CD14-positive monocyte (primary cell): Measurements from ENCODE around the gene CACNA1C. TPM values are rescaled to one million over a fixed set of nuclear protein-coding genes. Genes with fewer than 3 reads are reported as not detected.

ENCODE experiments used
- DNase-seq, 3 donors: peaks; one replicate each; pipeline ENCODE4 v3.0.0-alpha.2; 2011 to 2022
- H2AFZ ChIP-seq: 2 replicates; pipeline ENCODE4 v1.6.0; 2012; ENCODE audit warnings: mild to moderate bottlenecking, low read depth, low read length, inconsistent platforms; ENCODE audit not compliant: insufficient read depth, poor library complexity, severe bottlenecking
- H3K27ac ChIP-seq, 2 donors: 1 replicate in 1 of 2; 2 replicates in 1 of 2; pipeline ENCODE4 v1.5.1; 2012 to 2013; ENCODE audit warnings: low read length in 2 of 2, control low read depth in 1 of 2, inconsistent platforms in 1 of 2, low read depth in 1 of 2, mild to moderate bottlenecking in 1 of 2
- H3K27me3 ChIP-seq, 2 donors: one replicate each; pipeline versions ENCODE4 v1.6.0 to v1.6.1; 2011 to 2013; ENCODE audit warnings: low read length in 2 of 2; ENCODE audit not compliant: control insufficient read depth in 2 of 2, insufficient read depth in 2 of 2
- H3K36me3 ChIP-seq, 2 donors: replicated peaks in 1 of 2; 1 replicate in 1 of 2; 2 replicates in 1 of 2; pipeline versions ENCODE4 v1.5.1 to v1.6.1; 2012 to 2013; ENCODE audit warnings: low read length in 2 of 2, control low read depth in 1 of 2, inconsistent platforms in 1 of 2, mild to moderate bottlenecking in 1 of 2; ENCODE audit not compliant: insufficient read depth in 2 of 2, control insufficient read depth in 1 of 2
- H3K4me1 ChIP-seq, 2 donors: 1 replicate in 1 of 2; 2 replicates in 1 of 2; pipeline versions ENCODE4 v1.5.1 to v1.6.1; 2012 to 2013; ENCODE audit warnings: low read length in 2 of 2, control low read depth in 1 of 2, inconsistent platforms in 1 of 2, mild to moderate bottlenecking in 1 of 2, moderate library complexity in 1 of 2; ENCODE audit not compliant: insufficient read depth in 2 of 2, control insufficient read depth in 1 of 2
- H3K4me2 ChIP-seq: replicated peaks from 2 replicates; pipeline ENCODE3; 2012; ENCODE audit warnings: low read length, moderate library complexity, mild to moderate bottlenecking; ENCODE audit not compliant: poor library complexity, severe bottlenecking; ENCODE audit errors: extremely low read depth
- H3K4me3 ChIP-seq, 3 experiments: fragments of 200-600 bp in 1 of 3; sonication (generic) in 1 of 3; replicated peaks in 1 of 3; 1 replicate in 2 of 3; 2 replicates in 1 of 3; pipeline ENCODE4 v1.5.1; 2011 to 2013; ENCODE audit warnings: low read length in 3 of 3, mild to moderate bottlenecking in 3 of 3, control low read depth in 2 of 3, low read depth in 2 of 3, inconsistent platforms in 1 of 3, moderate library complexity in 1 of 3
- H3K79me2 ChIP-seq: 2 replicates; pipeline ENCODE4 v1.6.0; 2012; ENCODE audit warnings: mild to moderate bottlenecking, control low read depth, inconsistent platforms, low read length, moderate library complexity; ENCODE audit not compliant: insufficient read depth
- H3K9ac ChIP-seq: 2 replicates; pipeline ENCODE4 v1.6.0; 2017; ENCODE audit warnings: low read length, mild to moderate bottlenecking; ENCODE audit not compliant: insufficient read depth, poor library complexity, severe bottlenecking
- H3K9me3 ChIP-seq, 2 donors: replicated peaks in 1 of 2; 1 replicate in 1 of 2; 2 replicates in 1 of 2; pipeline versions ENCODE4 v1.5.1 to v1.6.1; 2012 to 2013; ENCODE audit warnings: low read length in 2 of 2, control low read depth in 1 of 2; ENCODE audit not compliant: control insufficient read depth in 1 of 2, insufficient read depth in 1 of 2
- H4K20me1 ChIP-seq: 2 replicates; pipeline ENCODE4 v1.6.0; 2012; ENCODE audit warnings: mild to moderate bottlenecking, low read length, control low read depth, moderate library complexity; ENCODE audit not compliant: insufficient read depth
- H3K27ac Mint-ChIP-seq, 7 donors: one replicate each; pipeline ENCODE4 v1.8.0; 2020; ENCODE audit warnings: mild to moderate bottlenecking in 7 of 7, mixed read lengths in 7 of 7, moderate library complexity in 6 of 7, inconsistent platforms in 2 of 7
- H3K27me3 Mint-ChIP-seq, 3 donors: one replicate each; pipeline ENCODE4 v1.8.0; 2021 to 2022; ENCODE audit warnings: low read depth in 3 of 3, mild to moderate bottlenecking in 3 of 3, mixed read lengths in 3 of 3, moderate library complexity in 3 of 3, inconsistent platforms in 1 of 3
- H3K36me3 Mint-ChIP-seq, 2 donors: one replicate each; pipeline ENCODE4 v1.8.0; 2020; ENCODE audit warnings: mixed read lengths in 2 of 2, inconsistent platforms in 1 of 2, mild to moderate bottlenecking in 1 of 2
- H3K4me1 Mint-ChIP-seq: one replicate; pipeline ENCODE4 v1.8.0; 2020; ENCODE audit warnings: mild to moderate bottlenecking, mixed read lengths
- H3K4me3 Mint-ChIP-seq, 2 donors: one replicate each; pipeline ENCODE4 v1.8.0; 2020; ENCODE audit warnings: mild to moderate bottlenecking in 2 of 2, mixed read lengths in 2 of 2, moderate library complexity in 1 of 2
- H3K9me3 Mint-ChIP-seq, 7 donors: one replicate each; pipeline ENCODE4 v1.8.0; 2020 to 2022; ENCODE audit warnings: mixed read lengths in 7 of 7, mild to moderate bottlenecking in 6 of 7, moderate library complexity in 6 of 7, inconsistent platforms in 2 of 7
- CTCF ChIP-seq: fragments of 200-600 bp; IDR thresholded peaks from one replicate; pipeline ENCODE4 v1.8.0; 2022; ENCODE audit warnings: antibody characterized with exemption, mild to moderate bottlenecking
- WGBS: methylation state at CpG from one replicate; pipeline ENCODE4 v1.1.5; 2013; ENCODE audit warnings: missing lambda C conversion rate; ENCODE audit not compliant: insufficient coverage; 5-methylcytosine and 5-hydroxymethylcytosine counted together
- intact Hi-C, 2 donors: fragments of 100-400 bp; cut with micrococcal nuclease; formaldehyde crosslinking; loops; one replicate each; pipeline versions ENCODE4 v1.15.0 to v1.15.1; 2023
- polyA plus RNA-seq, 3 donors: library from polyadenylated mRNA; depleted of rRNA in 1 of 3; unstranded in 2 of 3; stranded (reverse) in 1 of 3; fragments of 300-500 nt in 2 of 3; fragments of >200 nt in 1 of 3; fragmentation: Illumina TruSeq in 2 of 3; gene quantifications; 1 replicate in 2 of 3; 2 replicates in 1 of 3; pipeline ENCODE4 v1.2.3, GENCODE V29; 2012 to 2021

CACNA1C gene
- polyA plus RNA-seq, 3 donors, result not detected

GRCh38 chr12:2494486-2495192 lies 441.9 kb downstream of the CACNA1C start:
- Histone ChIP-seq H3K9me3 (no peaks in the 10 kb centered on the region), H3K9ac (no peak overlapping the region), H3K4me1 (peaks cover 22 to 23% of the 10 kb centered on the region in 2 donors), H3K36me3 (no peaks in the 10 kb centered on the region), H3K27ac (peak overlapping the region in 1 of 2 donors; percentile 54), H2AFZ (peak overlapping the region; percentile 15), H3K27me3 (no peaks in the 10 kb centered on the region), H3K79me2 (no peaks in the 10 kb centered on the region), H3K4me2 (peak overlapping the region; percentile 52), H4K20me1 (no peaks in the 10 kb centered on the region), H3K4me3 (no peak overlapping the region)
- Mint-ChIP-seq H3K4me1 (peaks cover 26% of the 10 kb centered on the region), H3K36me3 (no peaks in the 10 kb centered on the region), H3K27me3 (peaks cover 0 to 7% (median 0%) of the 10 kb centered on the region in 3 donors), H3K9me3 (peaks cover 0 to 2% (median 0%) of the 10 kb centered on the region in 7 donors), H3K4me3 (peak overlapping the region in 1 of 2 donors; percentile 69), H3K27ac (peak overlapping the region in 3 of 7 donors; percentile 1 to 79 (median 48))
- TF ChIP-seq CTCF, result no peak
- 3% methylated on average over 5 of the region's 8 CpGs for whole genome bisulfite sequencing
- intact Hi-C loops, result no loop called here
- DNase-seq, result peak in 2 of 3 donors; percentile 11 to 32

- peaks cover 0 to 3% (median 0%) of the 10 kb centered on the region in 7 donors for H3K9me3 Mint-ChIP-seq
- Histone ChIP-seq H3K4me2 (no peak overlapping the region), H2AFZ (no peak overlapping the region), H3K9ac (no peak overlapping the region), H3K27ac (no peak overlapping the region), H3K27me3 (no peaks in the 10 kb centered on the region), H3K9me3 (no peaks in the 10 kb centered on the region), H3K4me3 (no peak overlapping the region), H3K36me3 (no peaks in the 10 kb centered on the region), H4K20me1 (no peaks in the 10 kb centered on the region), H3K79me2 (no peaks in the 10 kb centered on the region), H3K4me1 (peaks cover 31 to 33% of the 10 kb centered on the region in 2 donors)
- H3K27me3 Mint-ChIP-seq, result peaks cover 0 to 7% (median 2%) of the 10 kb centered on the region in 3 donors
- 50% methylated on average over 2 of the region's 6 CpGs for WGBS
- H3K27ac Mint-ChIP-seq, result peak overlapping the region in 3 of 7 donors; percentile 3 to 15 (median 13)
- peaks cover 35% of the 10 kb centered on the region for H3K4me1 Mint-ChIP-seq
- H3K4me3 Mint-ChIP-seq, result no peak overlapping the region
- H3K36me3 Mint-ChIP-seq, result no peaks in the 10 kb centered on the region
- intact Hi-C loops, result no loop called here
- no peak for TF ChIP-seq CTCF
- no peak for DNase-seq
These were observed 442.8 kb downstream of the CACNA1C start for GRCh38 chr12:2495417-2496112.
